Panc1 (cell line): ENCODE results near the gene NKAIN2. TPM values are rescaled to one million over a fixed set of nuclear protein-coding genes. Genes with fewer than 3 reads are reported as not detected.

Experiments used
- ATAC-seq: fragments of 200-7000 bp; cut with Tn5 transposase; 2 replicates; pipeline ENCODE4 v1.9.1; 2020; ENCODE audit warnings: mild to moderate bottlenecking, moderate library complexity
- BruUV-seq: library from RNA; stranded (reverse); fragments of 400-500 nt; replicated peaks from 2 replicates; lab custom pipeline; 2021; lab: Mats Ljungman, UMichigan
- CTCF ChIA-PET: fragments of 300-600 bp; sonication (Branson Sonifier 250); formaldehyde crosslinking; loops from one replicate; lab custom pipeline; 2022; ENCODE audit warnings: antibody characterized with exemption; lab: Charles Lee
- POLR2A ChIA-PET: fragments of 300-600 bp; sonication (Branson Sonifier 250); formaldehyde crosslinking; loops from one replicate; lab custom pipeline; 2022; ENCODE audit warnings: antibody characterized with exemption; lab: Charles Lee
- DNase-seq: peaks from one replicate; pipeline ENCODE4 v3.0.0-alpha.2; 2010; ENCODE audit warnings: low read depth, low spot score
- H3K27ac ChIP-seq: 2 replicates; pipeline ENCODE4 v1.5.1; 2011; ENCODE audit warnings: mild to moderate bottlenecking, low read length, inconsistent platforms
- H3K27me3 ChIP-seq: fragments of 200-500 bp; sonication (Bioruptor generic); 2 replicates; pipeline ENCODE4 v1.6.0; 2014; ENCODE audit warnings: low read length, inconsistent platforms; ENCODE audit not compliant: control insufficient read depth, insufficient read depth
- H3K36me3 ChIP-seq: fragments of 200-500 bp; sonication (Bioruptor generic); 2 replicates; pipeline ENCODE4 v1.5.1; 2014; ENCODE audit warnings: inconsistent platforms, mild to moderate bottlenecking, low read length, moderate library complexity; ENCODE audit not compliant: control insufficient read depth, insufficient read depth
- H3K4me1 ChIP-seq: 2 replicates; pipeline ENCODE4 v1.5.1; 2011; ENCODE audit warnings: inconsistent platforms, mild to moderate bottlenecking, low read length, moderate library complexity; ENCODE audit not compliant: control insufficient read depth, insufficient read depth
- H3K4me3 ChIP-seq, 2 experiments: 2 replicates each; pipeline ENCODE4 v1.5.1; 2011 to 2012; ENCODE audit warnings: low read depth in 2 of 2, low read length in 2 of 2, mild to moderate bottlenecking in 2 of 2, inconsistent platforms in 1 of 2, moderate library complexity in 1 of 2
- H3K9me3 ChIP-seq: fragments of 200-500 bp; sonication (Bioruptor generic); 2 replicates; pipeline ENCODE4 v1.5.1; 2014; ENCODE audit warnings: low read depth, mild to moderate bottlenecking, inconsistent platforms, low read length, moderate library complexity; ENCODE audit not compliant: control insufficient read depth, insufficient read depth
- CTCF ChIP-seq: fragments of 450-650 bp; IDR thresholded peaks from 2 replicates; pipeline ENCODE4 v1.5.1; 2017; ENCODE audit warnings: mild to moderate bottlenecking
- POLR2AphosphoS5 ChIP-seq: IDR thresholded peaks from 2 replicates; pipeline ENCODE4 v1.6.1; 2012; ENCODE audit warnings: mild to moderate bottlenecking, low read depth, low read length, moderate library complexity
- REST ChIP-seq, 2 experiments: IDR thresholded peaks; 2 replicates each; pipeline ENCODE4 v1.6.1; 2011 to 2012; ENCODE audit warnings: low read depth in 2 of 2, control low read depth in 1 of 2, low read length in 1 of 2, mild to moderate bottlenecking in 1 of 2, moderate library complexity in 1 of 2; ENCODE audit not compliant: insufficient read depth in 1 of 2
- SIN3A ChIP-seq: IDR thresholded peaks from 2 replicates; pipeline ENCODE4 v1.6.1; 2012; ENCODE audit warnings: low read depth, mild to moderate bottlenecking, low read length, moderate library complexity, borderline replicate concordance; ENCODE audit not compliant: insufficient read depth
- TCF7L2 ChIP-seq: IDR thresholded peaks from 2 replicates; pipeline ENCODE4 v1.6.1; 2011; ENCODE audit warnings: mild to moderate bottlenecking, low read depth, low read length, inconsistent platforms
- in situ Hi-C: cut with HindIII; loops from 2 replicates; pipeline ENCODE4 v1.10.0; 2016; ENCODE audit warnings: low sequenced_read_pairs, low pct_unique_long_range_greater_than_20kb
- intact Hi-C: fragments of 100-400 bp; cut with micrococcal nuclease; formaldehyde crosslinking; loops from one replicate; pipeline ENCODE4 v1.10.0; 2022; ENCODE audit not compliant: unreplicated experiment
- total RNA-seq: library from RNA; stranded (reverse); gene quantifications from one replicate; pipeline ENCODE4 v1.2.1, GENCODE V29; 2021; ENCODE audit not compliant: unreplicated experiment

The NKAIN2 gene
- total RNA-seq, 1 experiment from 2014 or later: 2.6 TPM

DNA sequence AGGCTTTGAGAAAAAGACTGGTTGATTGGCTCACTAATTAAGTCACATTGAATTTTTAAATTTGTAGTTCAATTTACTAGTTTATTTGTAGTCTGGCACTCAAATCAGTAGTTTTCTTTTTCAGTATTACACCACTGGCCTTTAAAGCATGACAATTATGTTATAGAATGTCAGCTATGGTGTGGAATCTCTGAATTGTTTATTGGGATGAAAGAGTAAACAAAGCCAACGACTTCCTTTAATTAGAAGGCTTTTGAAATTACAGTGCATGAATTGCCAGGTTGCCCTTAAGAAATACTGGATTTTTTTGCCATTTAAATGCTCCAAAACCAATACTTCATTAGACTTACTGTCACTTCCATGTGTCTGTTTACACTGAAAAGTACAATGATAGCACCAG, 731.6 kb downstream of the NKAIN2 start:
- no peaks in the 10 kb centered on the region for H3K27me3 ChIP-seq
- peak overlapping the region in 1 of 2 experiments; percentile 40; a peak in 2 of 4 replicates for H3K4me3 ChIP-seq
- no peaks in the 10 kb centered on the region for H3K36me3 ChIP-seq
- H3K27ac ChIP-seq: peak overlapping the region; percentile 99
- in situ Hi-C loops (no loop called here), intact Hi-C loops (loop anchor here (5.0 to 10.0 kb wide), 2 partner anchors 48 to 260 kb away; no protein-coding TSS in a partner anchor)
- no peak for DNase-seq
- TF ChIP-seq TCF7L2 (no peak; the same call in none of the 2 replicates), POLR2AphosphoS5 (no peak), REST (IDR thresholded peaks at IDR 0.05; ENCODE audit: insufficient read depth in 1 of 2, low read depth in 2 of 2, low read length in 1 of 2) (no peak), CTCF (no peak), SIN3A (no peak)
- peaks cover 35% of the 10 kb centered on the region for H3K4me1 ChIP-seq
- ATAC-seq: peak; percentile 69
- H3K9me3 ChIP-seq: peaks cover 17% of the 10 kb centered on the region; the same call in 1 of the 2 replicates
- CTCF ChIA-PET: interaction anchor here (0.6 kb wide), 1 partner anchor 120 kb away, joined by 3 read pairs; no protein-coding TSS in a partner anchor
- no TSS peak for BruUV-seq
- POLR2A ChIA-PET: interaction anchor here (0.7 kb wide), 1 partner anchor 642 kb away, joined by 4 read pairs; no protein-coding TSS in a partner anchor

DNA sequence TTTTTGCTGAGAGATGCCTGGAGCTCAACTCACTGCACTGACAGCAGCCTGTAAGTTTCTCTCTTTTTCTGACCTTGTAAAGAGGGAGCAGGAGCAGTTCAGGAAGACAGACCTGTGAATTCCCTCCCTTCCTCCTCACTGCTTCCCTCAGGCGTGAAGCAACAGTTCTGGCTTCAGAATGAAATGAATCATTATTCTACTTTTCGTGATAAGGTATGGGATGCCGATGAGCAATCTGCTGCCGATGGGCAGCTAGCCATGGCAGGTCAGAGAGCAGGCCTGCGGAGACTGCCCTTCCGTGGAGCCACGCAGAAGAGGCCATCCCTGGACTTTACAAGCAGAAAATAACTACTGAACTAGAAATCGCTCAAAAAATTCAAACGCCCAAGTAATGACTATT, 732.1 kb downstream of the NKAIN2 start:
- BruUV-seq: no TSS peak
- in situ Hi-C loops: no loop called here
- no peak for TF ChIP-seq REST (IDR thresholded peaks at IDR 0.05; ENCODE audit: insufficient read depth in 1 of 2, low read depth in 2 of 2, low read length in 1 of 2)
- TF ChIP-seq POLR2AphosphoS5: peak; percentile 88; the same call in 1 of the 2 replicates
- peak; percentile 77; the same call in 1 of the 2 replicates for TF ChIP-seq TCF7L2
- 0 out of 2 replicates have a peak, but pooled peaks have one; percentile 42 for TF ChIP-seq SIN3A
- no peak for TF ChIP-seq CTCF
- intact Hi-C loops: loop anchor here (2.0 to 10.0 kb wide), 3 partner anchors 48 to 733 kb away; partner anchors contain the start of gene NKAIN2
- Histone ChIP-seq H3K27ac (peak overlapping the region; percentile 99), H3K9me3 (peaks cover 18% of the 10 kb centered on the region; the same call in 1 of the 2 replicates), H3K4me3 (peak overlapping the region in 1 of 2 experiments; percentile 40; a peak in 3 of 4 replicates), H3K27me3 (no peaks in the 10 kb centered on the region), H3K4me1 (peaks cover 35% of the 10 kb centered on the region), H3K36me3 (no peaks in the 10 kb centered on the region)
- ChIA-PET POLR2A (interaction anchor here (0.7 kb wide), 1 partner anchor 643 kb away, joined by 4 read pairs; no protein-coding TSS in a partner anchor), CTCF (interaction anchor here (0.6 kb wide), 1 partner anchor 119 kb away, joined by 3 read pairs; no protein-coding TSS in a partner anchor)
- DNase-seq (peak; percentile 89), ATAC-seq (peak; percentile 91)
